GM23248 (cell line): ENCODE data around the gene LIMCH1. TPM values are rescaled to one million over a fixed set of nuclear protein-coding genes. Genes with fewer than 3 reads are reported as not detected.
A peak's percentile ranks its signal among the peaks of the same experiment; 100 is the strongest.

Source experiments
- DNase-seq: peaks from one replicate; pipeline ENCODE4 v3.0.0-alpha.2; 2015
- H2AFZ ChIP-seq: fragments of 200-600 bp; sonication (generic); 2 replicates; pipeline ENCODE4 v1.6.1; 2016; ENCODE audit warnings: antibody characterized with exemption
- H3F3A ChIP-seq: fragments of 200-600 bp; sonication (generic); 2 replicates; pipeline ENCODE4 v1.6.1; 2016; ENCODE audit warnings: mild to moderate bottlenecking, antibody characterized with exemption, mixed run types; ENCODE audit not compliant: insufficient read depth
- H3K27ac ChIP-seq: fragments of 200-600 bp; sonication (generic); 2 replicates; pipeline ENCODE4 v1.5.1; 2016; ENCODE audit warnings: mild to moderate bottlenecking
- H3K27me3 ChIP-seq: fragments of 200-600 bp; sonication (generic); replicated peaks from 2 replicates; pipeline ENCODE4 v1.6.1; 2016; ENCODE audit warnings: mild to moderate bottlenecking; ENCODE audit not compliant: insufficient read depth
- H3K36me3 ChIP-seq: fragments of 200-600 bp; sonication (generic); 2 replicates; pipeline ENCODE4 v1.6.1; 2016; ENCODE audit warnings: low read depth, mild to moderate bottlenecking
- H3K4me1 ChIP-seq: fragments of 200-600 bp; sonication (generic); 2 replicates; pipeline ENCODE4 v1.6.1; 2016; ENCODE audit warnings: mild to moderate bottlenecking; ENCODE audit not compliant: insufficient read depth
- H3K4me2 ChIP-seq: fragments of 200-600 bp; sonication (generic); one replicate; pipeline ENCODE4 v1.6.1; 2016; ENCODE audit warnings: mild to moderate bottlenecking; ENCODE audit not compliant: unreplicated experiment
- H3K4me3 ChIP-seq: fragments of 200-600 bp; sonication (generic); 2 replicates; pipeline ENCODE4 v1.5.1; 2016; ENCODE audit warnings: mild to moderate bottlenecking
- H3K79me2 ChIP-seq: fragments of 200-600 bp; sonication (generic); 2 replicates; pipeline ENCODE4 v1.6.1; 2016; ENCODE audit warnings: mild to moderate bottlenecking; ENCODE audit not compliant: insufficient read depth
- H3K9ac ChIP-seq: fragments of 200-600 bp; sonication (generic); 2 replicates; pipeline ENCODE4 v1.6.1; 2016; ENCODE audit warnings: mild to moderate bottlenecking
- H3K9me2 ChIP-seq: fragments of 200-600 bp; sonication (generic); 2 replicates; pipeline ENCODE4 v1.6.1; 2016; ENCODE audit warnings: mixed run types, mild to moderate bottlenecking, moderate library complexity; ENCODE audit not compliant: insufficient read depth
- H3K9me3 ChIP-seq: fragments of 200-600 bp; sonication (generic); one replicate; pipeline ENCODE4 v1.6.1; 2017; ENCODE audit warnings: low read depth
- H4K20me1 ChIP-seq: fragments of 200-600 bp; sonication (generic); 2 replicates; pipeline ENCODE4 v1.6.0; 2016; ENCODE audit not compliant: insufficient read depth
- EZH2 ChIP-seq: fragments of 200-600 bp; sonication (generic); IDR thresholded peaks from 2 replicates; pipeline ENCODE4 v1.6.1; 2018; ENCODE audit warnings: antibody characterized with exemption, mild to moderate bottlenecking; ENCODE audit not compliant: insufficient read depth, poor library complexity, severe bottlenecking
- EZH2phosphoT487 ChIP-seq: fragments of 200-600 bp; sonication (generic); IDR thresholded peaks from 2 replicates; pipeline ENCODE4 v1.6.1; 2018; ENCODE audit warnings: antibody characterized with exemption, moderate library complexity, mild to moderate bottlenecking, low read depth; ENCODE audit not compliant: insufficient read depth
- WGBS, 2 experiments: methylation state at CpG; one replicate each; pipeline ENCODE4 v1.1.6; 2015 to 2017; ENCODE audit warnings: low lambda C conversion rate in 2 of 2, low coverage in 1 of 2; ENCODE audit errors: missing lambda C conversion rate in 2 of 2; 5-methylcytosine and 5-hydroxymethylcytosine counted together
- in situ Hi-C: fragments of 300-500 bp; cut with MboI; formaldehyde crosslinking; loops from 2 replicates; pipeline ENCODE4 v1.15.0; 2020
- polyA plus RNA-seq: library from polyadenylated mRNA; unstranded; fragments of >200 nt; fragmentation: Nextera tagmentation; extraction: Ambion mirVana; gene quantifications from 2 replicates; pipeline ENCODE4 v1.2.1, GENCODE V29; 2016
- total RNA-seq: library from RNA; depleted of rRNA; stranded (reverse); fragments of >200 nt; shearing (Covaris generic); gene quantifications from 2 replicates; pipeline ENCODE4 v1.2.3, GENCODE V29; 2014

Gene LIMCH1
- total and polyA plus RNA-seq, 2 experiments from 2014 or later, result 17.4 to 22.2 TPM

DNA sequence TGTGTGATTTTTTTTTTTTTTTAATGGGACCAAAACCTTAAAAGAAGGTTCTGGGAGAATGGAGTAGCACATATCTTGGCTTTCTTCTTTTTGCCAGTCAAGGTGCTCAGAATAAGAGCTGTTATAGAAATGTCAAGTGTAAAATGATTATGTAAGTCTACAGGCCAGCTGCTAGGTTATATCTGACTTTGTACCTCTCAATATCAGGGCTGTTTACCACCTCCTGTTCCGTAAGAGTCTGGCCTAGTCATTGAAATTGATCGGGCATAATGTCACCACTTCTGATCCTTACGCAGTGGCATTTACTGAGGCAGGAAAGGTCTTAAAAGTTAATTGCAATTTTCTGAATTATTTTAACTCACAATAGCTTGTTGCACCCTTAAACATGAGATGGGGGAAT is 41.1 kb downstream of the LIMCH1 start:
- Histone ChIP-seq H3K27ac (no peak overlapping the region), H3F3A (no peaks in the 10 kb centered on the region), H3K27me3 (no peaks in the 10 kb centered on the region), H3K36me3 (no peaks in the 10 kb centered on the region), H3K9me2 (no peaks in the 10 kb centered on the region), H3K9me3 (no peaks in the 10 kb centered on the region), H2AFZ (no peak overlapping the region), H3K79me2 (no peaks in the 10 kb centered on the region), H3K9ac (no peak overlapping the region), H3K4me1 (0 out of 2 replicates have a peak, but pooled peaks cover 6% of the 10 kb centered on the region), H3K4me3 (no peak overlapping the region), H4K20me1 (no peaks in the 10 kb centered on the region), H3K4me2 (no peak overlapping the region)
- 66 to 79% methylated on average over 3 of the region's 3 CpGs for WGBS, 2 experiments
- DNase-seq, result no peak
- in situ Hi-C loops, result no loop called here
- no peak for TF ChIP-seq EZH2phosphoT487
- no peak for TF ChIP-seq EZH2

DNA sequence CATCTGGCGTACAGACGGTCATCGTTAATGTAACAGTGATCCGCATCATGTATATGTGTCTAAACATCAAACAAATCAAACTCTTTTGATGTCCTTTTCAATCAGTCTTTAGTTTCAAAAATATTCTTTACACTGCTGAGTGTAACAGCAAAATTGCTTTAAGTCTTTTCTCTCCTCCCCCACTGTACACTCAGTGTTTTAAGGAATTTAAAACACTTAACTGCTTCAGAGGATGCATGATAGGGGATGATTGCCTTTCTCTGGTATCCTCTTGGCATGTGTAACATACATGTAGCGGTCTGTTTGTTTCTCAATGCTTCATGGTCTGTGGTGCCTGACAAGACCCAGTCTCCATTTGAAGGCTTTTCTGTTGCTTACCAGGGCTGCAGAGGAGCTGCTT is 41.6 kb downstream of the LIMCH1 start:
- Histone ChIP-seq H3K4me1 (0 out of 2 replicates have a peak, but pooled peaks cover 6% of the 10 kb centered on the region), H4K20me1 (no peaks in the 10 kb centered on the region), H3K4me2 (no peak overlapping the region), H3K27me3 (no peaks in the 10 kb centered on the region), H3K79me2 (no peaks in the 10 kb centered on the region), H3K9me3 (no peaks in the 10 kb centered on the region), H3K9me2 (no peaks in the 10 kb centered on the region), H3K9ac (no peak overlapping the region), H3K36me3 (no peaks in the 10 kb centered on the region), H3F3A (no peaks in the 10 kb centered on the region), H2AFZ (no peak overlapping the region), H3K27ac (no peak overlapping the region), H3K4me3 (no peak overlapping the region)
- in situ Hi-C loops, result no loop called here
- DNase-seq, result peak; percentile 16
- 50 to 59% methylated on average over 5 of the region's 5 CpGs for WGBS, 2 experiments
- TF ChIP-seq EZH2phosphoT487 (no peak), EZH2 (no peak)

DNA sequence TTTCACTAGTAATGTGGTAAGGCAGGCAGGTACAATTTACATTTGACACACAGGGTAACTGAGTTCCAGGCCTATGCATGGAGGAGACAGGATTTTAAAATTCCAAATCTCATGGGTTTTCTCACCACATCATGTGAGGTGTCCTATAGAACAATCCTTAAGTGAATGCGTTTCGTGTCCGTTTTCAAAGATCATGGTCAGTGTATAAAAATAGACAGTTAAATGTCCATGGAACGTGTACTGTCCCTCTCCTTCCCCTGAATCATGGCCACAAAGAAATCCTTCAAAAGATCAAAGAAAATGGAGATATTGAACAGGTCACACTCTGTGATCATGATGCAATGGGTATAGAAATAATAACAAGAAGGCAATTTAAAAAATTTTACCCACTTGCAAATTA is 42.0 kb downstream of the LIMCH1 start:
- H3K4me3 ChIP-seq, result no peak overlapping the region

DNA sequence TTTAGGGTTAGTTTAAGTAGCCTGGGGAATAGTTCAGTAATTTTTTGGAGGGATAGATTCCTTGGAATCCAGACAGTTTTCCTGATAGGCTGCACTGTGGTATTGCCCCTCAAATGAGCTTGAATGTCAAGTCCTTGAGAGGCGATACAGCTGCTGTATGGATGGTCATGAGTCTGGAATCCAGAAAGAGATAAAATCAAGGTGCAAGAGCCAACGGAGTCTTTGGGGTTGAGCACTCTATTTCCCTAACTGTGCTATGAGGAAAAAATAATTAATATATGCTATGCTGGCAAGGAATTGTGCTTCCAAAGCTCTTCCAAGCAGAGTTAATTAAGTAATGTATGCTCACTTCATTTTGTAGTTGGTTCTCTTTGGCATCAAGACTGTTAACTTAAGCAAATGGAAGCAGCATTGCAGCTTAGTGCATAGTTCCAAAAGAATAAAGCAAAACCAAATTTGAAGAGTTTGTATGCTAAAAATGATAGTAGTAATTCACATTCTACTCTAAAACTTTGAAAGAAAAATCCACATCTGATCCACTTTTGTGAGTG is 48.8 kb downstream of the LIMCH1 start:
- Histone ChIP-seq H3K36me3 (0 out of 2 replicates have a peak, but pooled peaks cover 3% of the 10 kb centered on the region), H3F3A (no peaks in the 10 kb centered on the region), H3K4me3 (no peak overlapping the region), H2AFZ (no peak overlapping the region), H3K27me3 (no peaks in the 10 kb centered on the region), H3K27ac (no peak overlapping the region), H3K4me1 (no peaks in the 10 kb centered on the region), H3K9ac (no peak overlapping the region), H3K9me2 (no peaks in the 10 kb centered on the region), H4K20me1 (no peaks in the 10 kb centered on the region), H3K4me2 (no peak overlapping the region), H3K9me3 (no peaks in the 10 kb centered on the region), H3K79me2 (no peaks in the 10 kb centered on the region)
- 59% methylated on average over 2 of the region's 2 CpGs for WGBS, 2 experiments
- in situ Hi-C loops, result no loop called here
- TF ChIP-seq EZH2phosphoT487, result no peak
- no peak for DNase-seq

More for the DNA sequence above, 42.0 kb downstream of the LIMCH1 start:
- WGBS, 2 experiments, result 73 to 77% methylated on average over 4 of the region's 4 CpGs
- no peaks in the 10 kb centered on the region for H3K9me2 ChIP-seq
- H3K9me3 ChIP-seq, result no peaks in the 10 kb centered on the region
- no peak for DNase-seq
- H2AFZ ChIP-seq, result no peak overlapping the region
- no peaks in the 10 kb centered on the region for H3K36me3 ChIP-seq
- TF ChIP-seq EZH2, result no peak
- no peak for TF ChIP-seq EZH2phosphoT487
- no peak overlapping the region for H3K9ac ChIP-seq
- in situ Hi-C loops, result no loop called here
- no peak overlapping the region for H3K27ac ChIP-seq
- H3K4me1 ChIP-seq, result 0 out of 2 replicates have a peak, but pooled peaks cover 6% of the 10 kb centered on the region
- H4K20me1 ChIP-seq, result no peaks in the 10 kb centered on the region
- H3K79me2 ChIP-seq, result no peaks in the 10 kb centered on the region
- H3K27me3 ChIP-seq, result no peaks in the 10 kb centered on the region
- H3K4me2 ChIP-seq, result no peak overlapping the region
- H3F3A ChIP-seq, result no peaks in the 10 kb centered on the region

DNA sequence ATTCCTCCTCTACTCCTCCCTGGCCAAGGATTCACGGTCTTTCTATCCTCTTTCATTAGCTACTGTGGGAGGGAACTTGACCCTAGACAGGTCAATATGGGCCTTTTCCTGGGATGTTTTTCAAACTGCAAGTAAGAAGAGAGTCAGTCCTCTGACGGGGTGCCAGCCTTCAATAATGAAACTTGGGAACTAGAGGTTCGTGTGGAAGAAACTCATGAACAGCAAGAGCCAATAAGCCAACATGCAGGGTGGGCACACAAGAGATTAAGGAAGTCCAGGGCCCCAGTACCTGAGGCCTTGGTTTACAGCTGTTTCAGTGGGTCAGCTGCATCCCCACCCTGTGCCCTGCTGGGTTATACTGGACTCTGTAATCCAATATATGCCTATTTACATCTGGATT is 49.3 kb downstream of the LIMCH1 start:
- Histone ChIP-seq H3K27me3 (no peaks in the 10 kb centered on the region), H3K9me3 (no peaks in the 10 kb centered on the region), H3K9me2 (no peaks in the 10 kb centered on the region), H4K20me1 (no peaks in the 10 kb centered on the region), H2AFZ (no peak overlapping the region), H3K4me2 (no peak overlapping the region), H3F3A (no peaks in the 10 kb centered on the region), H3K79me2 (no peaks in the 10 kb centered on the region), H3K4me3 (no peak overlapping the region), H3K4me1 (no peaks in the 10 kb centered on the region), H3K36me3 (0 out of 2 replicates have a peak, but pooled peaks cover 3% of the 10 kb centered on the region), H3K27ac (no peak overlapping the region), H3K9ac (no peak overlapping the region)
- 13 to 22% methylated on average over 3 of the region's 3 CpGs for WGBS, 2 experiments
- no peak for DNase-seq
- in situ Hi-C loops, result no loop called here
- TF ChIP-seq EZH2 (no peak), EZH2phosphoT487 (no peak)
